ENCODE measurements around the gene FREM1. TPM values are rescaled to one million over a fixed set of nuclear protein-coding genes. Genes with fewer than 3 reads are reported as not detected.

The FREM1 gene
- total and polyA plus RNA-seq, 2 experiments from 2014 or later = 0.78 to 3.1 TPM

GRCh38 chr9:14731294-14731981 lies 178.8 kb downstream of the FREM1 start (continued):
- no peak for TF ChIP-seq REST (IDR thresholded peaks at IDR 0.05; ENCODE audit: unreplicated experiment)
- no peak for TF ChIP-seq ZNF331 (CRISPR knock-in tag; IDR thresholded peaks at IDR 0.05; ENCODE audit: low read depth)

GRCh38 chr9:14730461-14730898 lies 179.7 kb downstream of the FREM1 start:
- DNase-seq (ENCODE audit: low spot score) (no peak), ATAC-seq (no peak)
- H3K36me3 Mint-ChIP-seq (ENCODE audit: low read depth) = no peaks in the 10 kb centered on the region
- Histone ChIP-seq H2AFZ (no peak overlapping the region), H3K27me3 (ENCODE audit: insufficient read depth) (peaks cover 15% of the 10 kb centered on the region), H4K20me1 (replicated peaks; ENCODE audit: insufficient read depth) (no peaks in the 10 kb centered on the region), H3K4me1 (ENCODE audit: insufficient read depth) (no peaks in the 10 kb centered on the region), H3K4me3 (no peak overlapping the region), H3K9me2 (ENCODE audit: insufficient read depth) (no peaks in the 10 kb centered on the region; the same call in 1 of the 2 replicates), H3K27ac (ENCODE audit: low read depth) (no peak overlapping the region), H3F3A (replicated peaks; ENCODE audit: low read depth) (no peaks in the 10 kb centered on the region), H3K36me3 (ENCODE audit: insufficient read depth) (no peaks in the 10 kb centered on the region), H3K4me2 (no peak overlapping the region), H3K79me2 (replicated peaks; ENCODE audit: insufficient read depth) (no peaks in the 10 kb centered on the region)
- H3K4me3 Mint-ChIP-seq = no peak overlapping the region
- no peaks in the 10 kb centered on the region for H3K4me1 Mint-ChIP-seq
- H3K27me3 Mint-ChIP-seq (ENCODE audit: insufficient read depth, low read depth, poor library complexity) = peaks cover 7% of the 10 kb centered on the region
- H3K27ac Mint-ChIP-seq = no peak overlapping the region
- TF ChIP-seq EZH2 (IDR thresholded peaks at IDR 0.05; ENCODE audit: low read depth, unreplicated experiment) (no peak), STAT1 (IDR thresholded peaks at IDR 0.05; ENCODE audit: unreplicated experiment) (no peak), CREB1 (CRISPR knock-in tag; IDR thresholded peaks at IDR 0.05; ENCODE audit: low read depth) (no peak), JUNB (IDR thresholded peaks at IDR 0.05; ENCODE audit: unreplicated experiment) (no peak), POLR2AphosphoS5 (IDR thresholded peaks at IDR 0.05; ENCODE audit: low read depth) (no peak), ZNF331 (CRISPR knock-in tag; IDR thresholded peaks at IDR 0.05; ENCODE audit: low read depth) (no peak), EZH2phosphoT487 (IDR thresholded peaks at IDR 0.05; ENCODE audit: unreplicated experiment) (no peak), REST (IDR thresholded peaks at IDR 0.05; ENCODE audit: unreplicated experiment) (no peak)
- TF ChIP-seq, protein P1, sequence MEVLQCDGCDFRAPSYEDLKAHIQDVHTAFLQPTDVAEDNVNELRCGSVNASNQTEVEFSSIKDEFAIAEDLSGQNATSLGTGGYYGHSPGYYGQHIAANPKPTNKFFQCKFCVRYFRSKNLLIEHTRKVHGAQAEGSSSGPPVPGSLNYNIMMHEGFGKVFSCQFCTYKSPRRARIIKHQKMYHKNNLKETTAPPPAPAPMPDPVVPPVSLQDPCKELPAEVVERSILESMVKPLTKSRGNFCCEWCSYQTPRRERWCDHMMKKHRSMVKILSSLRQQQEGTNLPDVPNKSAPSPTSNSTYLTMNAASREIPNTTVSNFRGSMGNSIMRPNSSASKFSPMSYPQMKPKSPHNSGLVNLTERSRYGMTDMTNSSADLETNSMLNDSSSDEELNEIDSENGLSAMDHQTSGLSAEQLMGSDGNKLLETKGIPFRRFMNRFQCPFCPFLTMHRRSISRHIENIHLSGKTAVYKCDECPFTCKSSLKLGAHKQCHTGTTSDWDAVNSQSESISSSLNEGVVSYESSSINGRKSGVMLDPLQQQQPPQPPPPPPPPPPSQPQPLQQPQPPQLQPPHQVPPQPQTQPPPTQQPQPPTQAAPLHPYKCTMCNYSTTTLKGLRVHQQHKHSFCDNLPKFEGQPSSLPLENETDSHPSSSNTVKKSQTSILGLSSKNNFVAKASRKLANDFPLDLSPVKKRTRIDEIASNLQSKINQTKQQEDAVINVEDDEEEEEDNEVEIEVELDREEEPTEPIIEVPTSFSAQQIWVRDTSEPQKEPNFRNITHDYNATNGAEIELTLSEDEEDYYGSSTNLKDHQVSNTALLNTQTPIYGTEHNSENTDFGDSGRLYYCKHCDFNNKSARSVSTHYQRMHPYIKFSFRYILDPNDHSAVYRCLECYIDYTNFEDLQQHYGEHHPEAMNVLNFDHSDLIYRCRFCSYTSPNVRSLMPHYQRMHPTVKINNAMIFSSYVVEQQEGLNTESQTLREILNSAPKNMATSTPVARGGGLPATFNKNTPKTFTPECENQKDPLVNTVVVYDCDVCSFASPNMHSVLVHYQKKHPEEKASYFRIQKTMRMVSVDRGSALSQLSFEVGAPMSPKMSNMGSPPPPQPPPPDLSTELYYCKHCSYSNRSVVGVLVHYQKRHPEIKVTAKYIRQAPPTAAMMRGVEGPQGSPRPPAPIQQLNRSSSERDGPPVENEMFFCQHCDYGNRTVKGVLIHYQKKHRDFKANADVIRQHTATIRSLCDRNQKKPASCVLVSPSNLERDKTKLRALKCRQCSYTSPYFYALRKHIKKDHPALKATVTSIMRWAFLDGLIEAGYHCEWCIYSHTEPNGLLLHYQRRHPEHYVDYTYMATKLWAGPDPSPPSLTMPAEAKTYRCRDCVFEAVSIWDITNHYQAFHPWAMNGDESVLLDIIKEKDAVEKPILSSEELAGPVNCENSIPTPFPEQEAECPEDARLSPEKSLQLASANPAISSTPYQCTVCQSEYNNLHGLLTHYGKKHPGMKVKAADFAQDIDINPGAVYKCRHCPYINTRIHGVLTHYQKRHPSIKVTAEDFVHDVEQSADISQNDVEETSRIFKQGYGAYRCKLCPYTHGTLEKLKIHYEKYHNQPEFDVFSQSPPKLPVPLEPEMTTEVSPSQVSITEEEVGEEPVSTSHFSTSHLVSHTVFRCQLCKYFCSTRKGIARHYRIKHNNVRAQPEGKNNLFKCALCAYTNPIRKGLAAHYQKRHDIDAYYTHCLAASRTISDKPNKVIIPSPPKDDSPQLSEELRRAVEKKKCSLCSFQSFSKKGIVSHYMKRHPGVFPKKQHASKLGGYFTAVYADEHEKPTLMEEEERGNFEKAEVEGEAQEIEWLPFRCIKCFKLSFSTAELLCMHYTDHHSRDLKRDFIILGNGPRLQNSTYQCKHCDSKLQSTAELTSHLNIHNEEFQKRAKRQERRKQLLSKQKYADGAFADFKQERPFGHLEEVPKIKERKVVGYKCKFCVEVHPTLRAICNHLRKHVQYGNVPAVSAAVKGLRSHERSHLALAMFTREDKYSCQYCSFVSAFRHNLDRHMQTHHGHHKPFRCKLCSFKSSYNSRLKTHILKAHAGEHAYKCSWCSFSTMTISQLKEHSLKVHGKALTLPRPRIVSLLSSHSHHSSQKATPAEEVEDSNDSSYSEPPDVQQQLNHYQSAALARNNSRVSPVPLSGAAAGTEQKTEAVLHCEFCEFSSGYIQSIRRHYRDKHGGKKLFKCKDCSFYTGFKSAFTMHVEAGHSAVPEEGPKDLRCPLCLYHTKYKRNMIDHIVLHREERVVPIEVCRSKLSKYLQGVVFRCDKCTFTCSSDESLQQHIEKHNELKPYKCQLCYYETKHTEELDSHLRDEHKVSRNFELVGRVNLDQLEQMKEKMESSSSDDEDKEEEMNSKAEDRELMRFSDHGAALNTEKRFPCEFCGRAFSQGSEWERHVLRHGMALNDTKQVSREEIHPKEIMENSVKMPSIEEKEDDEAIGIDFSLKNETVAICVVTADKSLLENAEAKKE (CRISPR knock-in tag; IDR thresholded peaks at IDR 0.05) = no peak
- TF ChIP-seq, protein P2, sequence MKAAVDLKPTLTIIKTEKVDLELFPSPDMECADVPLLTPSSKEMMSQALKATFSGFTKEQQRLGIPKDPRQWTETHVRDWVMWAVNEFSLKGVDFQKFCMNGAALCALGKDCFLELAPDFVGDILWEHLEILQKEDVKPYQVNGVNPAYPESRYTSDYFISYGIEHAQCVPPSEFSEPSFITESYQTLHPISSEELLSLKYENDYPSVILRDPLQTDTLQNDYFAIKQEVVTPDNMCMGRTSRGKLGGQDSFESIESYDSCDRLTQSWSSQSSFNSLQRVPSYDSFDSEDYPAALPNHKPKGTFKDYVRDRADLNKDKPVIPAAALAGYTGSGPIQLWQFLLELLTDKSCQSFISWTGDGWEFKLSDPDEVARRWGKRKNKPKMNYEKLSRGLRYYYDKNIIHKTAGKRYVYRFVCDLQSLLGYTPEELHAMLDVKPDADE (IDR thresholded peaks at IDR 0.05) = no peak
- no peaks in the 10 kb centered on the region for H3K9me3 Mint-ChIP-seq
